ENCODE data around the gene IQGAP1. TPM values are rescaled to one million over a fixed set of nuclear protein-coding genes. Genes with fewer than 3 reads are reported as not detected.
A peak's percentile ranks its signal among the peaks of the same experiment; 100 is the strongest.
"Not testable (repeated sequence)": the region's sequence is repeated elsewhere in the genome, so short reads cannot be mapped to it uniquely, and the experiment has no call there.

Gene IQGAP1
- polyA plus RNA-seq (2012; ENCODE audit: insufficient read depth, insufficient read length, low read depth): 20.1 TPM

DNA sequence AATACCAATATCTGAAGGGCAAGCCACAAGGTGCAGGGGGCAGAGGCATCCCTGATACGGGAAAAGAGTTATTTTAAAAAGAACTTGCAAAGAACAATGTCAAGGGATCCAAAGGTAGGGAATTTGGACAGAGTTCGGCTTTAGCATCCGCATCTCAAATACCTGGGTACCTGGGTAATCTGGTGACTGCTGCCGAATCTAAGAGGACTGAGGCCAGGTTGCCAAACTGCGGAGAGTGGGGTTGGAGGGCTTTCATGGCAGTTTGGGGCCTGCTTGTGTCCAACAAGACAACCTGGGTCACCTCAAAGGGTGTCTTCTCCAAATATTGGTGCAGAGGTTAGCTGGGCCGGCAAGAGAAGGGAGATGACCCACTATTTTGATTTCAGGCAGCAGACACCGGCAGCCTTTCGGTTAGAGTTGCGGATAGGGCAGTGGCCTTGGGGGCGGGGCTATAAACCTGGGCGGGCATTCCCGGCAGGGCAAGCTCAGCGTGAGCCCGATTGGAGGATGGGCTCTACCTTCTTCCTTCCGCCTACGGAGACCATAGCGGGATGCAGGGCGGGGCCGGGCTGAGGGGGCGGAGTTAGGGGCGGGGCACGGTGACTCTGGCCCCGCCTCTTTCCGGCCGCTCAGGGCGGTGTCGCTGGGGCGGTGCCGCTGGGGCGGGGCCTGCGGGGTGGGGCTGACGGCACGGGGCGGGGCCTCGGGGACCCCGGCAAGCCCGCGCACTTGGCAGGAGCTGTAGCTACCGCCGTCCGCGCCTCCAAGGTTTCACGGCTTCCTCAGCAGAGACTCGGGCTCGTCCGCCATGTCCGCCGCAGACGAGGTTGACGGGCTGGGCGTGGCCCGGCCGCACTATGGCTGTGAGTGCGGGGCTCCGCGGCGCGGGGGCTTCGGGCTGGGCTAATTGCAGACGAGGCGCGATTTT is at the start of gene IQGAP1:
Gene IQGAP1, plus strand, starts transcription at position 709 of the 928 bp plus-strand sequence. Its CDS starts 100 bp downstream, at position 809.
- H3K4me1 ChIP-seq: no peaks in the 10 kb centered on the region
- DNase-seq: peak; percentile 99
- peaks cover 3% of the 10 kb centered on the region; the same call in 1 of the 2 replicates for H3K36me3 ChIP-seq
- no peaks in the 10 kb centered on the region for H3K27me3 ChIP-seq
- H3K9me3 ChIP-seq: no peaks in the 10 kb centered on the region
- peak within 1 kb of the TSS; percentile 79 for H3K4me3 ChIP-seq (ENCODE audit: low read depth, low read length)
- no peak for TF ChIP-seq CTCF (IDR thresholded peaks at IDR 0.05; ENCODE audit: low read depth, low read length)

- no peak for DNase-seq
- TF ChIP-seq CTCF (IDR thresholded peaks at IDR 0.05; ENCODE audit: low read depth, low read length): no peak
- Histone ChIP-seq H3K4me3 (ENCODE audit: low read depth, low read length) (no peak overlapping the region), H3K36me3 (no peaks in the 10 kb centered on the region), H3K27me3 (no peaks in the 10 kb centered on the region), H3K9me3 (no peaks in the 10 kb centered on the region), H3K4me1 (no peaks in the 10 kb centered on the region)
These were observed 49.5 kb upstream of the IQGAP1 start for GRCh38 chr15:90338532-90338931.

DNA sequence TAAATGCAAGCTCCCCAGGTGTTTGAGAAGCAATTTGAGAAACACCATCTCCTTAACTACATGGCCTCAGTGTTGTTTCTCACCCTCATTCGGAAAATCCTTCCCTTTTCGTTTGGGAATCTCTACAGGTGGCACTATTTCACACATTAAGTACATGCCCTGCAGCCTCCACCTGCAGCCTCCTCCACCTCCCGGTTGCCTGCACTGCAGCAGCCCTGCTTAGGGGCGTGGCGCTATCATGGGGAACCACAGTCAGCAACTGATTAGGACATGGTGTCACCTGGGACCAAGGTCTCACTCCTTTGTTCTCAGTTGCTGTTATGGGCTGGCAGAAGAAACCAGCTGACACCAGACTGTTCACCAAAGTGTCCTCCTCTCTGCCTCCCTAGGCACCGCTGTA is 47.7 kb upstream of the IQGAP1 start:
- TF ChIP-seq CTCF (IDR thresholded peaks at IDR 0.05; ENCODE audit: low read depth, low read length): no peak
- no peak overlapping the region for H3K4me3 ChIP-seq (ENCODE audit: low read depth, low read length)
- no peaks in the 10 kb centered on the region for H3K27me3 ChIP-seq
- no peaks in the 10 kb centered on the region for H3K9me3 ChIP-seq
- H3K36me3 ChIP-seq: no peaks in the 10 kb centered on the region
- no peaks in the 10 kb centered on the region for H3K4me1 ChIP-seq
- no peak for DNase-seq

- no peaks in the 10 kb centered on the region for H3K36me3 ChIP-seq
- H3K4me1 ChIP-seq: no peaks in the 10 kb centered on the region
- no peaks in the 10 kb centered on the region for H3K9me3 ChIP-seq
- DNase-seq: no peak
- TF ChIP-seq CTCF (IDR thresholded peaks at IDR 0.05; ENCODE audit: low read depth, low read length): no peak
- H3K27me3 ChIP-seq: no peaks in the 10 kb centered on the region
- H3K4me3 ChIP-seq (ENCODE audit: low read depth, low read length): no peak overlapping the region
These were observed 44.7 kb upstream of the IQGAP1 start for GRCh38 chr15:90343302-90343790.

GRCh38 chr15:90344662-90345061 is 43.4 kb upstream of the IQGAP1 start:
- H3K4me1 ChIP-seq: no peaks in the 10 kb centered on the region
- no peak for TF ChIP-seq CTCF (IDR thresholded peaks at IDR 0.05; ENCODE audit: low read depth, low read length)
- no peaks in the 10 kb centered on the region for H3K27me3 ChIP-seq
- DNase-seq: no peak
- no peak overlapping the region for H3K4me3 ChIP-seq (ENCODE audit: low read depth, low read length)
- no peaks in the 10 kb centered on the region for H3K36me3 ChIP-seq
- no peaks in the 10 kb centered on the region for H3K9me3 ChIP-seq

DNA sequence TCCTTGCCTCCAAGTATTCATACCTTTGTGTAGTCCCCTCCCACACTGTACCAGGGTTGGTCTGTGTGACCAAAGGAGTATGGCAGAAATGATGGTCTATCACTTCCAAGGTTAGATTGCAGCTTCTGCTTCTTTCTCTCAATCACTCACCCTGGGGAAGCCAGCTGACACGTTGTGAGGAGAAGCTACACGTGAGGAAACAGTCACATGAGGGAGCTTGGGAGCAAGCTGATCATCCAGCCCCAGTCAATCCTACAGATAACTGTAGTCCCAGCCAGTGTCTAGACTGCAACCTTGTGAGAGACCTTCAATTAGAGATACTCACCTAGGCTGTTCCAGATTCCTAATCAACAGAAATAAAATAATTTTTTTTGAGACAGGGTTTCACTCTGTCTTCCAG is 42.2 kb upstream of the IQGAP1 start:
- no peak for DNase-seq
- no peak overlapping the region for H3K4me3 ChIP-seq (ENCODE audit: low read depth, low read length)
- no peak for TF ChIP-seq CTCF (IDR thresholded peaks at IDR 0.05; ENCODE audit: low read depth, low read length)
- no peaks in the 10 kb centered on the region for H3K4me1 ChIP-seq
- H3K27me3 ChIP-seq: no peaks in the 10 kb centered on the region
- H3K9me3 ChIP-seq: no peaks in the 10 kb centered on the region
- no peaks in the 10 kb centered on the region for H3K36me3 ChIP-seq

GRCh38 chr15:90347431-90348065 is 40.5 kb upstream of the IQGAP1 start:
- H3K9me3 ChIP-seq; DNase-seq; H3K27me3 ChIP-seq; H3K4me1 ChIP-seq; H3K36me3 ChIP-seq; H3K4me3 ChIP-seq (ENCODE audit: low read depth, low read length): not testable (repeated sequence)
